ENCODE measurements around the gene IL32. TPM values are rescaled to one million over a fixed set of nuclear protein-coding genes. Genes with fewer than 3 reads are reported as not detected.

IL32 gene
- total and polyA plus RNA-seq, 8 donors = 59.4 to 310 (median 65.5) TPM

DNA sequence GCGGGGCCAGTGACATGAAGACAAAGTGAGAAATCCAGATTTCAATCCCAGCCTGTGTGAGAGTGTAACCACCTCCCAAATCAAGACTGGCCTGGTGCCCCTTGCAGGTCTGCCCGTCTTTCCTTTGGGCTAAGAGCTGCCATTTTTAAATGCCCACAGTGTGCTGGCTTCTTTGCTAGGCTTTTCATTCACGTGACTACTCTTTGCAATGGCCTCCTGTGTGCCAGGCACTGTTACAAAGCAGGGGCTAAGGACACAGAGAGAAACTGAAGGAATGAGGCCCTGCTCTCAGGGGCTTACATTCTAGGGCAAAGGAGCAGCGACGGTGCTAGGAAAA, 33.9 kb downstream of the IL32 start:
- Histone ChIP-seq H3K4me1 (peaks cover 10 to 45% of the 10 kb centered on the region in 2 donors), H3K4me3 (no peak overlapping the region), H3K36me3 (no peaks in the 10 kb centered on the region), H3K27ac (peak overlapping the region in 1 of 2 donors; percentile 60), H3K9me3 (no peaks in the 10 kb centered on the region), H3K27me3 (no peaks in the 10 kb centered on the region)
- DNase-seq (no peak), ATAC-seq (no peak)
- intact Hi-C loops (cut with DNase I) = no loop called here
- TF ChIP-seq, protein P1, sequence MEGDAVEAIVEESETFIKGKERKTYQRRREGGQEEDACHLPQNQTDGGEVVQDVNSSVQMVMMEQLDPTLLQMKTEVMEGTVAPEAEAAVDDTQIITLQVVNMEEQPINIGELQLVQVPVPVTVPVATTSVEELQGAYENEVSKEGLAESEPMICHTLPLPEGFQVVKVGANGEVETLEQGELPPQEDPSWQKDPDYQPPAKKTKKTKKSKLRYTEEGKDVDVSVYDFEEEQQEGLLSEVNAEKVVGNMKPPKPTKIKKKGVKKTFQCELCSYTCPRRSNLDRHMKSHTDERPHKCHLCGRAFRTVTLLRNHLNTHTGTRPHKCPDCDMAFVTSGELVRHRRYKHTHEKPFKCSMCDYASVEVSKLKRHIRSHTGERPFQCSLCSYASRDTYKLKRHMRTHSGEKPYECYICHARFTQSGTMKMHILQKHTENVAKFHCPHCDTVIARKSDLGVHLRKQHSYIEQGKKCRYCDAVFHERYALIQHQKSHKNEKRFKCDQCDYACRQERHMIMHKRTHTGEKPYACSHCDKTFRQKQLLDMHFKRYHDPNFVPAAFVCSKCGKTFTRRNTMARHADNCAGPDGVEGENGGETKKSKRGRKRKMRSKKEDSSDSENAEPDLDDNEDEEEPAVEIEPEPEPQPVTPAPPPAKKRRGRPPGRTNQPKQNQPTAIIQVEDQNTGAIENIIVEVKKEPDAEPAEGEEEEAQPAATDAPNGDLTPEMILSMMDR (IDR thresholded peaks at IDR 0.05) = no peak

DNA sequence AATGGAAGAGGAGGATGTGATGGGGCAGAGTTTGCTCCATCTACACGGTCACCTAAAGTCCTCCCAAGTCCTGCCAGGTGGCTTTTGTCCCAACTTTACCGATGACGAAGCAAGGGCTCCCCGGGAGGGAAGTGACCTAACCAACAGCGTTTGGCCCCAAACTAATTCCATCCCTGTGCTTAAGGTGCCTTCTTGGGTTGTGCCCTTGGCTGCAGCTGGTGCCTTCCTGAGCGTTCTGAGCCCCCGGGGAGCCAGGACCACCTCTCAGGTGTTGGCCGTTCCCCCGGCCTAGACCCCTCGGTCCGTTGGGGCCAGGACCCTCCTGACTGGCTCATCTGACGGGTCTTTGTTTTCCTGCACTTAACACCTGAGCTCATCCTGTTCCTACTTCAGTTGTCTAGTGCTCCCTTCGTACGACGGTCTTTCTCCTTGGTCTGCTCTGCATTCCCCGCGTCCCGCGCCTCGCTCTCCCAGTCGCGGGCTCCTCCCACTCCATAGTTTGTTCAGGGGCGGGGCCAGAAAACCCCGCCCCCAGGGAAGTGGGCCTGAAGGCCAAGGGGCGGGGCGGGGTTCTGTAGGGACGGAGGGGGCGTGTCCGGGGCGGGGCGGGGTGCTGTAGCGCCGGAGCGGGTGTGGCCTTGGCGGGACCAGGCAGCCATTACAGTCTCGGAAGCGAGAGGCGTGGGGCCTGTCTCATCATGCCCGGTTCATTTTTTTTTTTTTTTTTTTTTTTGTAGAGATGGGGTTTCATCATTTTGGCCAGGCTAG, 34.5 kb downstream of the IL32 start:
- ATAC-seq (peak; percentile 98), DNase-seq (peak in 3 of 4 donors; percentile 89 to 97 (median 94))
- H3K4me3 ChIP-seq = peak overlapping the region; percentile 13 to 29
- H3K9me3 ChIP-seq = no peaks in the 10 kb centered on the region
- intact Hi-C loops (cut with DNase I) = no loop called here
- TF ChIP-seq, protein P1 (IDR thresholded peaks at IDR 0.05) = no peak
- no peaks in the 10 kb centered on the region for H3K27me3 ChIP-seq
- no peaks in the 10 kb centered on the region for H3K36me3 ChIP-seq
- H3K4me1 ChIP-seq = peaks cover 10 to 45% of the 10 kb centered on the region in 2 donors
- peak overlapping the region in 1 of 2 donors; percentile 60 for H3K27ac ChIP-seq

DNA sequence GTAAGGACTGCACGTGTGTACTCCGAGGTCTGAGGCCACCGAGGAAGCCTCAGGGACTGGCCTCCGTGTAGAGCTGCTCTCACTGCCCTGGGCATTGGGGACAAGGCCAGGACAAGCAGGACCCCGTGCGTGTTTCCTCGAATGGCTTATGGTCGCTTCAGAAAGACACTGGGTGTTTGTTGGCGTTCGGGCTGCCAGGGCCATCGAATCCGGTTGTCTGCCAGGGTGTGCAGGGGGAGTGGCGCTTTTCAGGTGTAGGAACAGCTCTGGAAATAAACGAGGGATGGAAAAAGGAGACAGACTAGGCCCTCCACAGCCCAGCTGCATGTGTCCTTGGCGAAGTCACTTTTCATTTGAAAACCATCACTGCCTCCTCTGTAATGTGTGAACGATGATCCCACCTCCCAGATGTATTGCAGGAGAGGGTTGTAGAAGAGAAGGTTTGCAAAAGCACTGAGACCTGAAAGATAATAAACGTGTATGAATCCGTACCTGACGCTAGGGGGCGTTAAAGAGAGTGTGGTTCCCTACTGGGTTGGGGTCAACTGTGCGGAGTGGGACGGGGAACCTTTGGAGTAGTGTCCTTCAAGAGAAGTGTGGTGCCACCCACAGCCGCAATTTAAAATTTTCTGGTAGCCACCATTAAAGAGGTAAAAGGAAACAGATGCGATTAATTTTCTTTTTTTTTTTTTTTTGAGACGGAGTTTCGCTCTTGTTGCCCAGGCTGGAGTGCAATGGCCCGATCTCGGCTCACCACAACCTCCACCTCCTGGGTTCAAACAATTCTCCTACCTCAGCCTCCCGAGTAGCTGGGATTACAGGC, 35.8 kb downstream of the IL32 start:
- peak overlapping the region; percentile 76 to 80 for H3K27ac ChIP-seq
- DNase-seq (no peak), ATAC-seq (peak; percentile 20)
- peak overlapping the region in 1 of 2 donors; percentile 23 for H3K4me3 ChIP-seq
- no peaks in the 10 kb centered on the region for H3K27me3 ChIP-seq
- TF ChIP-seq, protein P1 (IDR thresholded peaks at IDR 0.05) = peak; percentile 32 to 45
- intact Hi-C loops (cut with DNase I) = no loop called here
- no peaks in the 10 kb centered on the region for H3K9me3 ChIP-seq
- H3K4me1 ChIP-seq = peaks cover 10 to 41% of the 10 kb centered on the region in 2 donors
- no peaks in the 10 kb centered on the region for H3K36me3 ChIP-seq

DNA sequence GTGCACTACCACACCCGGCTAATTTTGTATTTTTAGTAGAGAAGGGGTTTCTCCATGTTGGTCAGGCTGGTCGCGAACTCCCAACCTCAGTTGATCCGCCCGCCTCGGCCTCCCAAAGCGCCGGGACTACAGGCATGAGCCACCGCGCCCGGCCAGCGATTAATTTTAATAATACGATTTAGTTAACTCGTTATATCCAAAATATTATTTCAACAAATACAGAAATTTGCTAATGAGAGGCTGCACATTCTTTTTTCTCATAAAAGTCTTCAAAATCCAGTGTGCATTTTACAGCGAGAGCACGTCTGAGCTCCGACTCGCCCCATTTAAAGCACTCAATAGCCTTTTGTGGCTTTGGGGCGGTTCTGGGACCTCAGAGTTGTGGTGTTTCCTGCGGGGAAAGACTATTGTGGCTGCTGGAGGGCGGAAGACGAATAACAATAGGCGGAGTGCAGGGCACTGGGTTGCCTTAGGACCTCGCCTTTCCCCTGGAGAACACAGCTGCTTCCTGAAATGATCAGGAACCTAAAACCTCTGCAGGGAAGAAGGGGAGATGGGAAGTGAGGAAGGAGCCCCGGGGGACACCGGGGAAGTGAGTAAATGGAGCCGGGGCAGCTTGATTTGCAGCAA, 36.5 kb downstream of the IL32 start:
- H3K36me3 ChIP-seq = no peaks in the 10 kb centered on the region
- no peaks in the 10 kb centered on the region for H3K9me3 ChIP-seq
- TF ChIP-seq, protein P1 (IDR thresholded peaks at IDR 0.05) = no peak
- H3K4me3 ChIP-seq = peak overlapping the region in 1 of 2 donors; percentile 23
- ATAC-seq = peak; percentile 1
- H3K4me1 ChIP-seq = peaks cover 12 to 38% of the 10 kb centered on the region in 2 donors
- H3K27me3 ChIP-seq = no peaks in the 10 kb centered on the region
- DNase-seq = no peak
- peak overlapping the region; percentile 76 to 80 for H3K27ac ChIP-seq
- intact Hi-C loops (cut with DNase I) = no loop called here
